Right atrium auricular region (tissue), 2 donors: ENCODE data around the gene PLA2G5. TPM values are rescaled to one million over a fixed set of nuclear protein-coding genes. Genes with fewer than 3 reads are reported as not detected.
"Not testable (repeated sequence)": the region's sequence is repeated elsewhere in the genome, so short reads cannot be mapped to it uniquely, and the experiment has no call there.

Experiments
- DNase-seq: peaks from one replicate; pipeline ENCODE4 v3.0.0-alpha.2; 2019; ENCODE audit warnings: low spot score
- H3K27ac ChIP-seq, 2 donors: fragments of 200-600 bp; sonication (generic); 1 replicate in 1 of 2; 2 replicates in 1 of 2; pipeline ENCODE4 v1.5.1; 2016 to 2019
- H3K27me3 ChIP-seq, 2 donors: fragments of 200-600 bp; sonication (generic); one replicate each; pipeline versions ENCODE4 v1.5.1 to v1.6.0; 2017 to 2019
- H3K36me3 ChIP-seq: fragments of 200-600 bp; sonication (generic); one replicate; pipeline ENCODE4 v1.5.1; 2016
- H3K4me1 ChIP-seq, 2 donors: fragments of 200-600 bp; sonication (generic); one replicate each; pipeline versions ENCODE4 v1.5.1 to v1.6.0; 2017 to 2019
- H3K4me3 ChIP-seq, 2 donors: fragments of 200-600 bp; sonication (generic); 1 replicate in 1 of 2; 2 replicates in 1 of 2; pipeline ENCODE4 v1.5.1; 2017 to 2019; ENCODE audit warnings: mild to moderate bottlenecking in 1 of 2, moderate library complexity in 1 of 2
- H3K9me3 ChIP-seq, 2 donors: fragments of 200-600 bp; sonication (generic); one replicate each; pipeline ENCODE4 v1.5.1; 2019
- CTCF ChIP-seq, 2 donors: fragments of 200-600 bp; sonication (generic); IDR thresholded peaks; one replicate each; pipeline ENCODE4 v1.5.1; 2019; ENCODE audit warnings: antibody characterized with exemption in 2 of 2
- total RNA-seq, 2 donors: library from RNA; depleted of rRNA; stranded (reverse); fragments of >200 nt; gene quantifications; one replicate each; pipeline ENCODE4 v1.1.0, GENCODE V29; 2016

Gene PLA2G5
- 100 to 1,000 TPM; 115 to 149 TPM for total RNA-seq

DNA sequence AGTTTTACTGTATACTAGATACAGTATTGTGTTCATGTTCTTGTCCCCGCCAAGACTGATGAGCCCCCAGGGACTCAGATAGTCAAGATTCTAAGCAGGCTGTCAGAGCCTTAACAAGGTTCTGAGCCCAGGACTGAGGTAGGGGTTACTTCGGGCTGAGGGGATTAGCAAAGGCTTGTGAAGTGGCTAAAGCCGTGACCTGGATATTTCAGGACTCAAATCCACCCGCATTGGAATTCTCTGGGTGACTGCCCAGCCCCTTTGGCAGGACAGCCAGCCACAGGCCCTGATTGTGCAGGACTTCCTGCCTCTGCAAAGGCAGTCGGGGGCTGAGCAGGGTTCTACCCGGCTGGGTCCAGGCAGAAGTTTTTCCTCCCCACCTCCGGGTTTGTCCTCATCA lies at the start of gene PLA2G5:
PLA2G5 (plus strand) TSS at position 321 of the 400 bp plus-strand sequence. CDS start 14,637 bp downstream, outside the sequence.
- Histone ChIP-seq H3K9me3 (no peaks in the 10 kb centered on the region), H3K27ac (peak within 1 kb of the TSS; percentile 88 to 91), H3K4me1 (peaks cover 1 to 55% of the 10 kb centered on the region in 2 donors), H3K27me3 (no peaks in the 10 kb centered on the region), H3K36me3 (peaks cover 9% of the 10 kb centered on the region), H3K4me3 (peak within 1 kb of the TSS; percentile 51 to 55)
- peak; percentile 92 for DNase-seq
- TF ChIP-seq CTCF (IDR thresholded peaks at IDR 0.05), result no peak

- Histone ChIP-seq H3K27ac (peak overlapping the region; percentile 86 to 98), H3K9me3 (peaks cover 0 to 12% of the 10 kb centered on the region in 2 donors), H3K4me1 (peaks cover 0 to 29% of the 10 kb centered on the region in 2 donors), H3K27me3 (no peaks in the 10 kb centered on the region), H3K36me3 (no peaks in the 10 kb centered on the region), H3K4me3 (peak overlapping the region; percentile 55 to 58)
- DNase-seq, result peak; percentile 80
- TF ChIP-seq CTCF (IDR thresholded peaks at IDR 0.05), result no peak
Measured at GRCh38 chr1:20028125-20028524, 41.9 kb upstream of the PLA2G5 start.

DNA sequence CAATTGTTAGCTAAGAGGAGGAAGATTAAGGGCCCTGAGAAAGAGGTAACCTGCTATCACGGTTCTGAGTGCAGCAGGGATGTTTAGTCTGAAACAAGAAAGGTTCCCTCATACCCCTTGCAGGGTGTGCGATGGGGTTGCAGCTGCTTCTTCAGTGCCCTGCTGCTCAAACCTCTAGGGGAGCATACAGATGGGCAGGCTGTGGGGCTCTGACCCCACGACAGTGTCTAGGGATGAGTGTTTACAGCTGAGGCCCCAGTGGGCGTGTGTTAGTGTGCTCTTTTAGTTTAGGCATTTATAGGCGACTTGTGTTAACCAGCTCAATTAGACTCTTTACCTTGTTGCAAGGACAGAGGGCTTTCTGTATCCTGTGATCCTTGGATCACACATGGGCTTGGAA lies 41.3 kb upstream of the PLA2G5 start:
- H3K4me1 ChIP-seq, result peaks cover 0 to 35% of the 10 kb centered on the region in 2 donors
- H3K9me3 ChIP-seq, result peaks cover 0 to 6% of the 10 kb centered on the region in 2 donors
- TF ChIP-seq CTCF (IDR thresholded peaks at IDR 0.05), result no peak
- no peak for DNase-seq
- no peaks in the 10 kb centered on the region for H3K27me3 ChIP-seq
- H3K27ac ChIP-seq, result peak overlapping the region; percentile 86 to 98
- H3K4me3 ChIP-seq, result peak overlapping the region; percentile 55 to 58
- no peaks in the 10 kb centered on the region for H3K36me3 ChIP-seq

- Histone ChIP-seq H3K4me1 (peaks cover 0 to 36% of the 10 kb centered on the region in 2 donors), H3K9me3 (no peaks in the 10 kb centered on the region), H3K4me3 (peak overlapping the region; percentile 55 to 58), H3K27ac (peak overlapping the region; percentile 86 to 98), H3K27me3 (no peaks in the 10 kb centered on the region), H3K36me3 (no peaks in the 10 kb centered on the region)
- peak; percentile 83 for DNase-seq
- no peak for TF ChIP-seq CTCF (IDR thresholded peaks at IDR 0.05)
Measured at GRCh38 chr1:20029178-20029912, 40.6 kb upstream of the PLA2G5 start.

DNA sequence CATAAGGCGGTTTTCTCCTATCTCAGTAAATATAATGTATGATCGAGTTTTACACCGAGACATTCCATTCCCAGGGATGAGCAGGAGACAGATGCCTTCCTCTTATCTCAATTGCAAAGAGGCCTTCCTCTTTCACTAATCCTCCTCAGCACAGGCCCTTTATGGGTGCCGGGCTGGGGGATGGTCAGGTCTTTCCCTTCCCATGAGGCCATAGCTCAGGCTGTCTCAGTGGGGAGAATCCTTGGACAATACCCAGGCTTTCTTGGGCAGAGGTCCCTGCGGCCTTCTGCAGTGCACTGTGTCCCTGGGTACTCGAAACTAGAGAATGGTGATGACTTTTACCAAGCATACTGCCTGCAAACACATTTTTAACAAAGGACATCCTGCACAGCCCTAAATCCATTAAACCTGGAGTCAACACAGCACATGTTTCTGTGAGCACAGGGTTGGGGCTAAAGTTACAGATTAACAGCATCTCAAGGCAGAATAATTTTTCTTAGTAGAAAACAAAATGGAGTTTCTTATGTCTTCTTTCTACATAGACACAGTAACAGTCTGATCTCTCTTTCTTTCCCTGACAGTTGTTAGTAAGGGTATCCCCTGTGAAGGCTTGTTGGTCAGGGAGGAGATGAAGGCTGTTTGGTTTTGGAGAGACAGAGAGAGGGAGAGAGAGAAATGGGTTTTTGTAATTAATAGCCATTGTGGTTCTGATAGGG lies 39.4 kb upstream of the PLA2G5 start:
- peak overlapping the region; percentile 86 to 98 for H3K27ac ChIP-seq
- H3K36me3 ChIP-seq, H3K9me3 ChIP-seq, DNase-seq, H3K27me3 ChIP-seq: not testable (repeated sequence)
- H3K4me3 ChIP-seq, result peak overlapping the region; percentile 55 to 58
- H3K4me1 ChIP-seq, result peaks cover 0 to 36% of the 10 kb centered on the region in 2 donors

- H3K9me3 ChIP-seq, result peaks cover 0 to 5% of the 10 kb centered on the region in 2 donors
- H3K36me3 ChIP-seq, result no peaks in the 10 kb centered on the region
- peak overlapping the region; percentile 86 to 98 for H3K27ac ChIP-seq
- H3K4me3 ChIP-seq, result peak overlapping the region; percentile 55 to 58
- TF ChIP-seq CTCF (IDR thresholded peaks at IDR 0.05), result no peak
- peaks cover 0 to 36% of the 10 kb centered on the region in 2 donors for H3K4me1 ChIP-seq
- no peaks in the 10 kb centered on the region for H3K27me3 ChIP-seq
- DNase-seq, result no peak
Measured at GRCh38 chr1:20031161-20031560, 38.8 kb upstream of the PLA2G5 start.
